CD4-positive, alpha-beta T cell treated with Interleukin-12 subunit alpha and Interleukin-12 subunit beta, for 1 hour (primary cell): ENCODE data around the gene NPR1.
"Not testable (repeated sequence)": the region's sequence is repeated elsewhere in the genome, so short reads cannot be mapped to it uniquely, and the experiment has no call there.

Experiments
- DNase-seq: peaks from one replicate; pipeline ENCODE4 v3.0.0-alpha.2; 2020

Gene NPR1

DNA sequence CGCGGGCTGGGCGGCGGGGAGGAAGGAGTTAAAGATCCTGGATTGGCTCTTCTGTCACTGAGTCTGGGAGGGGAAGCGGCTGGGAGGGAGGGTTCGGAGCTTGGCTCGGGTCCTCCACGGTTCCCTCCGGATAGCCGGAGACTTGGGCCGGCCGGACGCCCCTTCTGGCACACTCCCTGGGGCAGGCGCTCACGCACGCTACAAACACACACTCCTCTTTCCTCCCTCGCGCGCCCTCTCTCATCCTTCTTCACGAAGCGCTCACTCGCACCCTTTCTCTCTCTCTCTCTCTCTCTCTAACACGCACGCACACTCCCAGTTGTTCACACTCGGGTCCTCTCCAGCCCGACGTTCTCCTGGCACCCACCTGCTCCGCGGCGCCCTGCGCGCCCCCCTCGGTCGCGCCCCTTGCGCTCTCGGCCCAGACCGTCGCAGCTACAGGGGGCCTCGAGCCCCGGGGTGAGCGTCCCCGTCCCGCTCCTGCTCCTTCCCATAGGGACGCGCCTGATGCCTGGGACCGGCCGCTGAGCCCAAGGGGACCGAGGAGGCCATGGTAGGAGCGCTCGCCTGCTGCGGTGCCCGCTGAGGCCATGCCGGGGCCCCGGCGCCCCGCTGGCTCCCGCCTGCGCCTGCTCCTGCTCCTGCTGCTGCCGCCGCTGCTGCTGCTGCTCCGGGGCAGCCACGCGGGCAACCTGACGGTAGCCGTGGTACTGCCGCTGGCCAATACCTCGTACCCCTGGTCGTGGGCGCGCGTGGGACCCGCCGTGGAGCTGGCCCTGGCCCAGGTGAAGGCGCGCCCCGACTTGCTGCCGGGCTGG lies at the start of gene NPR1:
Gene NPR1 (plus strand): TSS at position 170 of the 818 bp plus-strand sequence. CDS start 421 bp downstream, at position 591.
- DNase-seq, result peak; percentile 24

- DNase-seq, result no peak
Observed at GRCh38 chr1:153629343-153629665, 49.2 kb upstream of the NPR1 start.

DNA sequence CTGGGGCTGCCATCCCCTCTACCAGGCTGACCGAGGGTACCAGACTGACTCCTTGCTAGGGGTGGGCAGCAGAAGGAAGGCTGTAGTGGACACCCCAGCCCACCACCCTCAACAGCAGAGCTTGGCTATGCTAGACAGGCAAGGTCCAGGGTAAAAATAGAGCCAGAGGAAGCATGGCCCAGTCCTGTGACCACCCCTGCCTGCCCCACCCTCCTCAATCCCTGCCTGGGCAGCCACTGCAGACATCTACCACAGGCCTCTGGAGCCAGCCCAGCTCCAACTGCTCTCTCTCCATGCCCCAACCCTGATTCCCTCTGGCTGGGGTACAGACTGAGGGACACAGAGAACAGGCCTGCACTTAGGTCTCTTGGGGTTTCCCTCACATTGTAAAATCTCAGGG lies 48.5 kb upstream of the NPR1 start:
- no peak for DNase-seq

- DNase-seq, result no peak
Observed at GRCh38 chr1:153630384-153630783, 48.1 kb upstream of the NPR1 start.

DNA sequence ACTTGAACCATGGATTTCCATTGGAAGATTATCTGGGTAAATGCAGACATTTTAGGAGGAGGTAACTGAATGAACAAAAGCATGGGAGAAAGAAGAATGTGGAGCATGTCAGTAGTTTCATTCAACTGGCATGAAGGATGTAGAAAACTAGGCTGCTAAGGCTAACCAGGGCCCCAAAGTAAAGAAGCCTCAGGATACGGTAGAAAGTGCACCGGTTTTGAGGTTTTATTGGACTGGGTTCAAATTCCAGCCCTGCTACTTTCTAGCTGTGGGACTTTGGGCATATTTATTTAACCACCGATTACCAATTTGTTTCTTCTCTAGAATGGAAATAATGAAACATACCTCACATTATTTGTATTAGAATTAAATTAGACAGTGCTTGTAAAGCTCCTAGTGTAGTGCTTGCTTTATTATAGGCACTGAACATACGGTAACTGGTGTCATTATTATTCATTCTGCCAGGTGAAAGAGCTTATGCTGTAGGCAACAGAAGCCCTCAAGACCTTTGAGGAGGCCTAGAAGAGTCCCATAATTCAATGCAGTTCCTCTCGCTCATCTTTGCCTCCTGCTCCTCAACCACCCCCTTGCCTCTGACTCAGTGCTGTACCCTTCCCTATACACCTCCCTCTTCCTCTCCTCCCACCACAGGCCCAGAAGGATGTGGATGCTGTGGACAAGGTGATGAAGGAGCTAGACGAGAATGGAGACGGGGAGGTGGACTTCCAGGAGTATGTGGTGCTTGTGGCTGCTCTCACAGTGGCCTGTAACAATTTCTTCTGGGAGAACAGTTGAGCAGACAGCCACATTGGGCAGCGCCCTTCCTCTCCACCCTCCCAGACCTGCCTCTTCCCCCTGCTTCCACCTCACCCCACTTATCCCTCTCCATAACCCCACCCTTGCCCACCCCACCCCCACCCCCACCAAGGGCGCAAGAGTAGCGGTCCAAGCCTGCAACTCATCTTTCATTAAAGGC lies 47.2 kb upstream of the NPR1 start:
- DNase-seq, result no peak

DNA sequence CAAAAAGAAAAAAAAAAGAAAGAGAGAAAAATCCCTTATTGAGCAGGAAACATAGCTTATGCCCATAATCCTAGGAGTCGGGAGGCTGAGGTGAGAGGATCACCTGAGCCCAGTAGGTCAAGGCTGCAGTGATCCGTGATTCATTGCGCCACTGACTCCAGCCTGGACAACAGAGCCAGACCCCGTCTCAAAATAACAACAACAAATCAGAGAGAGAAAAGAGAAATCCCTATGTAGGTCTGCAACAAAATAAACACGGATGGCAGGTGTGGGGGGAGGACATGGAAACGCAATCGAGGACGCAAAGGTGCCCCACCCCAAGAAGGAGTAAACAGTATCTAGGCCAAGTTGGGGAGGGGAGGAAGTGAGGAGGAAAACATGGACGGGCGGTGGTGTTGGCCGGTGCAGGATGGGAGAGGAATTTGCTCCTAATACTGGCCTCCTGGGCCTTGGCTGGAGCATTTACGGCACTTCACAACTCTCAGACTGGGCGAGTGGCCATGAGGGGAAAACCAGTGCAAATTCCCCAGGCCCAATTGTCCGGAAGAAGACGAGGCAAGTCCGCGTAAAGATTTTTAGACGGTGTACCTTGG lies 45.2 kb upstream of the NPR1 start:
- DNase-seq, result no peak

DNA sequence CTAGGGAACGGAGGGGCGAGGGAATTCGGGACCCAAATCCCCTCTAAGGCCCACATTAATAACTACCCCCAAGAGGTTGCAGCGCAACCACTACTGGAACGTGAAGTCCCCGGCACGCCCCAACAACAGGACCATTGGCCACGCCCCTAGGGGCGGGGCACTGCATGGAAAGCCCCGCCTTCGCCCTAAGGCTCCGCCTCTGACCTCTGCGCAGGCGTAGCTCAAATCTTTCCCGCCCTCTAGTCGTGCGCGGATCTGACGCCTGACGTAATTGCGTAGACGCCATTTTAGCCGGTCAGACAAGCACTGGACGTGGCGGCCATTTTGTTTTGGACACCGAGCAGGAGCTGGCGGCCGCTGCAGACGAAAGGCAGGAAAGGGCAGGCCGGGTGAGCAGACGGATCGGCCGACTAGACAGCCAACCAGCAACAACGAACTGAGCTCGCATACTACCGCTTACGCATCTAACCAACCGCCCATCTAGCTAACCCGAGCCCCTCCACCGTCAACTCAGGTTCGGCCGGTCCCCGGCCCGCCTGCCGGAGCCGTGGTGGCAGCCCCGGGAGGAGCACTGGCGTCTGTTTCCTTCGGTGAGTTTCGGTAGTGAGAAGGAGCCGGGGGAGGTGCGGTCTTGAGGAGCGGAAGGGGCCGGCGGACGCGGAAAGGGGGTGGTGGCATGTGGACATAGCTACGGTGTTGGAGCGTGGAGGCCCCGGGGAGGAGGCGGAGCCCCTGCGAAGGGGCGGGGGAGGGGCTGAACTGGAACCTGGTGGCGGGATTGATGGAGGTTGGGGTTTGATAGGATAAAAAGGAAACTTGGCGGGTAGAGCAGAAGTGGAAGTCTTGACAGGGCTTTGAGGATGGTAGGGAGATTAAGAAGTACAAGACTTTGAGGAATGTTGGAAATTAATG lies 44.5 kb upstream of the NPR1 start, which contains the start of gene CHTOP:
Gene CHTOP (plus strand): TSS at position 313 of the 912 bp plus-strand sequence. CDS start 2,523 bp downstream, outside the sequence.
- DNase-seq, result peak; percentile 97

DNA sequence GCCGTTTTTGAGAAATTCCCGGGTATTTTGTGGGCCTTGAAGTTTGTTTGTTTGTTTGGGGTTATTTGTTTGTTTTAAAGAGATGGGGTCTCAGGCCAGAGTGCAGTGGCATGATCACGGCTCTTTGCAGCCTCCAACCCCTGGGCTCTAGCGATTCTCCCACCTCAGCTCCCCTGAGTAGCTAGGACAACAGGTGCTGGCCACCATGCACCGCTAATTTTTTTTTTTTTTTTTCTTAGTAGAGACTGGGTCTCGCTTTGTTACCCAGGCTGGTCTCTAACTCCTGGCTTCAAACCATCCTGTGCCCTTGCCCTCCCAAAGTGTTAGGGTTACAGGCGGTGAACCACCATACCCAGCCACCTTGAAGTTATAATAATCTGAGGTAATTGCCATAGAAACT lies 42.6 kb upstream of the NPR1 start:
- DNase-seq, result no peak

DNA sequence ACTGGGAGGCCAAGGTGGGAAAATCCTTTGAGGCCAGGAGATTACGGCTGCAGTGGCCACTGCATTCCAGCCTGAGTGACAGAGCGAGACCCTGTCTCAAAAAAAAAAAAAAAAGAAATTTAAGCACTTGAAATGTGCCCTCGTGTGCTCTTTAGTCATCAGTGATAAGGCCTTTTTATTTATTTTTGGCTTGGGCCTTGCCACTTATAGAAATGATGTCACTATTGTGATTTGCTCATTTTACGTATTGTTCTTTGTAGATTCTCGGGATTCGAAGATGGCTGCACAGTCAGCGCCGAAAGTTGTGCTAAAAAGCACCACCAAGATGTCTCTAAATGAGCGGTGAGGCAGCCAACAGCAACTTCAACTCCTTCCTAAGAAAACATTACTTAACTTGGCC lies 42.2 kb upstream of the NPR1 start:
- DNase-seq, result no peak

DNA sequence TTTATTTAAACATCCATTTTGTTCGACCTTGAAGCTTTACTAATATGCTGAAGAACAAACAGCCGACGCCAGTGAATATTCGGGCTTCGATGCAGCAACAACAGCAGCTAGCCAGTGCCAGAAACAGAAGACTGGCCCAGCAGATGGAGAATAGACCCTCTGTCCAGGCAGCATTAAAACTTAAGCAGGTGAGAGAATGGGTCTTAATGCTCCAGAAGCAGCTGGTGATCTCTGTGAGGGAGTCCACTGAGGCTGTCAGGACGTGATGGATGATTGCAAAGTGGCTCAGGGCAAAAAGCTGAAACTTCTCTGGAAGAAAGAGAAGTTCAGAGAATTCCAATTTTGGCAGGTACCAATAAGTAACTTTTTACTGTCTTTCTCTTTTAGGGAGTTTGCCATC lies 40.2 kb upstream of the NPR1 start:
- DNase-seq, result no peak

- no peak for DNase-seq
Observed at GRCh38 chr1:153639280-153639679, 39.2 kb upstream of the NPR1 start.

DNA sequence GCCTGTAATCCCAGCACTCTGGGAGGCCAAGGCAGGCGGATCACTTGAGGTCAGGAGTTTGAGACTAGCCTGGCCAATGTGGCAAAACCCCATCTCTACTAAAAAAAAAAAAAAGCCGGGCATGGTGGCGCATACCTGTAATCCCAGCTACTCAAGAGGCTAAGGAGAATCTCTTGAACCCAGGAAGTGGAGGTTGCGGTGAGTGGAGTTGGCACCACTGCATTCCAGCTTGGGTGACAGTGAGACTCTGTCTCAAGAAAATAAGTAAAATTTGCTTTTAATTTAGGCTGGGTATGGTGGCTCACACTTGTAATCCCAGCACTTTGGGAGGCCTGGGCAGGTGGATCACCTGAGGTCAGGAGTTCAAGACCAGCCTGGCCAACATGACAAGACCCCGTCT lies 38.3 kb upstream of the NPR1 start:
- not testable (repeated sequence) for DNase-seq

DNA sequence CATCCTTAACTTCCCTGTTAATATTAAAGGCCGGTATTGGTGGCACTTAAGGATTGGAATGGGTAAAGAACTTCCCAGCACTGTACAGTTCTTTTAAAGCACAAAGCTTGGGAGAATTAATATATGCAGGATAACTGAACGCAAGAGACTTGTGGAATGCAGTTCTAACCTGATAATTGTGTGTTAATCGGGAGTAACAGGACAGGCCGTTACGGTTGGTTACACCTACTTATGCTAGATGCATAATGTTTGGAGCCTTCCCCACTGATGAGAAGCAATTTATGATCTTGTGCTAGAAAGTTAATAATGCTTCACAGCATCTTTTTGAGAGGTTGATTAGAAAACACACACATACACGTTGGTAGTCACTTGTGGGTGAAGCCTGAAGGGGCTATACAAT lies 37.6 kb upstream of the NPR1 start:
- DNase-seq, result no peak

GRCh38 chr1:153642161-153642560 lies 36.3 kb upstream of the NPR1 start:
- no peak for DNase-seq

DNA sequence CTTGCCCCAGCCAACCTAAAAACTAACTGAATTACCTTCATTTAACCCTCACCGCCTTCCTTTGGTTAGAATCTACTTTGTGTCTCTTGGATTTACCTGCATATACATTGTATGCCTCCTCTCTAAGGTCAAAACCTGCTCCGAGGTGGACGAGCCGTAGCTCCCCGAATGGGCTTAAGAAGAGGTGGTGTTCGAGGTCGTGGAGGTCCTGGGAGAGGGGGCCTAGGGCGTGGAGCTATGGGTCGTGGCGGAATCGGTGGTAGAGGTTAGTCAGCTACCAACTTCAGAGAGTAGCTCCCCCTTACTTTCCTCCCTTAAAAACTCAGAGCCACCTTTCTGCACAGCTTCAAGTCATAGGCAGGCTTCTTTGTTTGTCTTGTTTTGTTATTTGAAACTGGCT lies 35.4 kb upstream of the NPR1 start:
- DNase-seq, result no peak

DNA sequence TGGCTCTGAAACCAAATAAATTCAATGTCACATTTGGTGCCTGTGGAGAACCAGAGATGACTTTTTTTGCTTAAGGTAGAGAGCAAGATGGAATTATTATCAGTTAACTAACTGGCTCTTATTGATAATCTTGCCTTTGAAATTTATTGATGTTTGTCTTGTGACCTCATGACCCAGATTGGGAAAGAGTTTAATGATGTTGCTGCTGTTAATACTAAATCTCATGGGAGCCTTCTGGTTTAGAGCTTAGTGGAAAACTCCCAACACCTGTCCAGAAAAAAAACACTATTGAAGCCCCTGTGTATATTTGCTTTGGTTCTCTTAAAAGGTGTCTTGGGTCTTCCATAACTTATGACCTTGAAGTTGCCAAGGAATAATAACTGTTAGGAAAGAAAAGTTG lies 34.7 kb upstream of the NPR1 start:
- no peak for DNase-seq

DNA sequence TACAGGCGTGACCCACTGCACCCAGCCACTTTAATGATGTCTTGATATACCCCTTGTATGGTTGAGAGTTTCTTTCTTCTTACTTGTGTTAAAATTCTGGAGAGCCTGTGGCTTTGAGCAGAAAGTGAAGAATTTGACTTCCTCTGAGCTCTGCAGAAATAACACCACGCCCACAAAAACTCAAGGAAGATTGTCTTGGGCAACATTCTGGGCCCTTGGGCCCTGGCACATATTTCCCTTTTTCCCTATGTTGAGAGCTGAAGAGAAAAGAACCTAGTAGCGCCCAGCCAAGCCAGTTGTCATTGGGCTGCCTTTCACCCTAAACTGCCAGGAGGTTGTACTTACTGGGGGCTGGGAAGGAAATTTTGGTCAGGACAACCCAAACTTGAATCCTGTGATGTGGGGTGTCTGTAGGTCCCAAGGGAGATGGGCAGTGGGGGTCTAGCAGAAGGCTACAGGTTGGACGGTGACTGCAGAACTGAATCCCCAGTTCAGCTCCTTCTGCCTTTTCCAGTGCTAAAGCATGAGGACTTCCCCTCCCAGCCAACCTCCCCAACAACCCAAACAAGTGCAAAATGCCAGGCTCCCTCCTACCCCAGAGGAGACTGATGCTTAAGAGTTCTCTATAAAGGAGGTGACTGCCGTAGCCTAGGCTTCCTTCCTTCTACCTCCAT lies 31.7 kb upstream of the NPR1 start:
- DNase-seq, result no peak

- DNase-seq, result no peak
Observed at GRCh38 chr1:153647346-153647714, 31.2 kb upstream of the NPR1 start.

DNA sequence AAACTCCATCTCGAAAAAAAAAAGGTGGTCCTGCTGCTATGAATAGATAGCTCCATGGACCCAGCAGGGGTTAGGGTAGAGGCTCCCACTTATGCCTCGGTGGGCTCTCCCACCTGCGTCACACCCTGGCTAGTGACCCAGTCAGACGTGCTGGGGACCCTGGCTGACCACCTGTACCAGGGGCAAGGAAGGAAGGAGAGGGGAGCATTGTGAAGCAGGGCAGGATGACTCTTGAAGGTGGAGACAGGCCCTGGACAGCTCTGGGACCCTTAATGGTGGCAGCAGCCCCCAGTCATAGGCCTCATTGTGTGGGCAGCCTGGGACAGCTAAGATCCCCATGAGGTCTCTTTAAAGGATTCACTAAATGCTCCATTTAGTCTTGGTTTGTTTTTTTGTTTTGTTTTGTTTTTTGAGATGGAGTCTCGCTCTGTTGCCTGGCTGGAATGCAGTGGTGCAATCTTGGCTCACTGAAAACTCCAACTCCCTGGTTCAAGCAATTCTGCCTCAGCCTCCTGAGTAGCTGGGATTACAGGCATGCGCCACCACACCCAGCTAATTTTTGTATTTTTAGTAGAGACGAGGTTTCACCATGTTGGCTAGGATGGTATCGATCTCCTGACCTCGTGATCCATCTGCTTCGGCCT lies 30.4 kb upstream of the NPR1 start:
- DNase-seq, result no peak

DNA sequence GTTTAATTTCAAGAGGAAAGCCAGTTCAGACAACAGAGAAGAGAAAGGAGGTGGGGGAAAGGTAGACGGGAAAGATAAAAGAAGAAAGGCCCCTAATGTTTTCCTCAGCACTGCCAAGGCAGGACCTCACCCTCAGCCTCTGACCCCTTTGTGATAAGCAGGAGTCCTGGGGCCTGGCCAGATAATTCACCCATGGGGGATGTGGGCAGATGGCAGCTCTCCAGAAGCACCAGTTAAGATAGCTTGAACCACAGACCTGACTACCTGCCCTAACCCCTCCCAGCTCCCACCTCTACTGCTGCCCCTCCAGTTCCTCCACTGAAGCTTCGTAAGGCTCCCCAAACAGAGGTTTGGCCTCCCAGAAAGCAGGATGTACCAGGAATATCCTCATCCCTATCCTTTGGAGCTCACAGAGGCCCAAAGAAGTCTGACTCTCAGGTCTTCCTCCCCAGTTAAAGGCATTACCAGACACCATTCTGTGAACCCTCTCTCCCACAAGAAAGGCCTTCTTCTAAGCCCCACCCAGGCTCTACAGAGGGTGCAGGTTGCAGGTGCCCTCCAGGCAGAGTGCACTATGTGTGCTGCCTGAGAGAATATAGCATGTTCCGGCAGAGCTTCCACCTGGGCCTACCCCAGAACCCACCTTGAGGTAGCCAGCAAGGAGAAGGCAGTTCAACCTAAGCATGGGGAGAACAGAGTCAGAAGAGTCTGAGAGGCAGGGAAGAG lies 29.2 kb upstream of the NPR1 start:
- DNase-seq, result peak; percentile 19

- no peak for DNase-seq
Observed at GRCh38 chr1:153649863-153650235, 28.6 kb upstream of the NPR1 start.
